Measurements from ENCODE around the gene CNTFR. TPM values are rescaled to one million over a fixed set of nuclear protein-coding genes. Genes with fewer than 3 reads are reported as not detected.
A peak's percentile ranks its signal among the peaks of the same experiment; 100 is the strongest.

Gene CNTFR
- total and polyA plus RNA-seq, 4 experiments from 2014 or later, result not detected

DNA sequence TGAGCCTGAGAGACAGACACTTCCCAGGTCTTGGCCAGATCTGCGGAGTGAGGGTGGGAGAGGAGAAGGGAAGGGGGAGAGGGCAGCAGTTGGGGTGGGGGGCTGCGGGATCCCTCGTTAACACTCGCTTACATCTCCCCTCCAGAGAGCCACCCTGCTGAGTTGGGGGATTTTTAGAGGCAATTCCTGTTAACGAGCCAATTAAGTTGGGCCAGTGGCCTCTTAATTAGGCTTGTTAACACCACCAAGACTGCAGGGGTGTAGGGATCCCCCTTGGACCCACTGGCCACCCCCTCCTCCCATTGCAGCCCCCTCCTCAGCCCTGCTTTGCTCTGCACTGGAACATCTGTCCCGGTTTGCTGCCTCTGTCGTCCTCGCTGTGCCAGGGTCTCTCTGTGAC lies 23.7 kb downstream of the CNTFR start:
- Mint-ChIP-seq H3K4me1 (peaks cover 0 to 2% (median 0%) of the 10 kb centered on the region in 4 donors), H3K9me3 (peaks cover 0 to 17% (median 2%) of the 10 kb centered on the region in 8 donors), H3K36me3 (no peaks in the 10 kb centered on the region), H3K4me3 (no peak overlapping the region), H3K27me3 (peaks cover 17 to 54% of the 10 kb centered on the region in 2 donors), H3K27ac (no peak overlapping the region)
- Histone ChIP-seq H3K27me3 (ENCODE audit: insufficient read depth, low read length) (no peaks in the 10 kb centered on the region), H3K4me3 (ENCODE audit: low read length in 2 of 2) (no peak overlapping the region), H3K9me3 (ENCODE audit: control insufficient read depth in 1 of 2, low read length in 2 of 2) (no peaks in the 10 kb centered on the region), H3K4me1 (ENCODE audit: insufficient read depth, low read length) (no peaks in the 10 kb centered on the region), H3K36me3 (ENCODE audit: insufficient read depth, low read length) (no peaks in the 10 kb centered on the region), H3K27ac (ENCODE audit: low read depth, low read length) (no peak overlapping the region)
- POLR2A ChIA-PET (ENCODE audit: partially characterized antibody), result no interaction called here
- intact Hi-C loops (cut with micrococcal nuclease), result no loop called here
- no peak for DNase-seq
- CTCF ChIA-PET (ENCODE audit: partially characterized antibody), result no interaction called here

DNA sequence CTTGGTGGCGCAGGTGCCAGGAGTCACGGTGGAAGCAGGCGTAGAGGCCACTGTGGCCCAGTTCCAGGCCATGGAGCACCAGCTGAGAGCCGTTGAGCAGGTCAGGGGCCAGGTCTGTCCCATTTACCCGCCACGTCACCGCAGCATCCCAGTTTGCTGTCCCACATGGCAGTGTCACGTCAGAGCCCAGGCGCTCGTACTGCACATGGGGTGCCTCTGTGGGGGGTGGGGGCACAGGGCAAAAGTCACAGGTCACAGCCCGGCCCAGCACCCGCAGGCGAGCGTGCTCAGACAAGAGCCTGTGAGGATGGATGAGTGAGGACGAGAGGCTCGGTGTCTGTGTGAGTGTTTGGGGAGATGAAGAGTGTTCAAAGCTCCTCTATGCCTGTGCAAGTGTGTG lies 24.9 kb downstream of the CNTFR start:
- DNase-seq, result no peak
- H3K4me3 Mint-ChIP-seq, result no peak overlapping the region
- H3K36me3 ChIP-seq (ENCODE audit: insufficient read depth, low read length), result no peaks in the 10 kb centered on the region
- POLR2A ChIA-PET (ENCODE audit: partially characterized antibody), result no interaction called here
- H3K27ac Mint-ChIP-seq, result peak overlapping the region in 1 of 7 donors; percentile 52
- no peak overlapping the region for H3K4me3 ChIP-seq (ENCODE audit: low read length in 2 of 2)
- CTCF ChIA-PET (ENCODE audit: partially characterized antibody), result interaction anchor here (1.4 kb wide), 1 partner anchor 110 kb away, joined by 3 read pairs; no protein-coding TSS in a partner anchor
- H3K4me1 Mint-ChIP-seq, result peaks cover 0 to 2% (median under 1%) of the 10 kb centered on the region in 4 donors
- intact Hi-C loops (cut with micrococcal nuclease), result no loop called here
- H3K27me3 ChIP-seq (ENCODE audit: insufficient read depth, low read length), result no peaks in the 10 kb centered on the region
- H3K36me3 Mint-ChIP-seq, result no peaks in the 10 kb centered on the region
- H3K27me3 Mint-ChIP-seq, result peaks cover 22 to 51% of the 10 kb centered on the region in 2 donors
- H3K9me3 Mint-ChIP-seq, result peaks cover 0 to 17% (median 2%) of the 10 kb centered on the region in 8 donors
- no peaks in the 10 kb centered on the region for H3K4me1 ChIP-seq (ENCODE audit: insufficient read depth, low read length)
- H3K27ac ChIP-seq (ENCODE audit: low read depth, low read length), result no peak overlapping the region
- no peaks in the 10 kb centered on the region for H3K9me3 ChIP-seq (ENCODE audit: control insufficient read depth in 1 of 2, low read length in 2 of 2)

DNA sequence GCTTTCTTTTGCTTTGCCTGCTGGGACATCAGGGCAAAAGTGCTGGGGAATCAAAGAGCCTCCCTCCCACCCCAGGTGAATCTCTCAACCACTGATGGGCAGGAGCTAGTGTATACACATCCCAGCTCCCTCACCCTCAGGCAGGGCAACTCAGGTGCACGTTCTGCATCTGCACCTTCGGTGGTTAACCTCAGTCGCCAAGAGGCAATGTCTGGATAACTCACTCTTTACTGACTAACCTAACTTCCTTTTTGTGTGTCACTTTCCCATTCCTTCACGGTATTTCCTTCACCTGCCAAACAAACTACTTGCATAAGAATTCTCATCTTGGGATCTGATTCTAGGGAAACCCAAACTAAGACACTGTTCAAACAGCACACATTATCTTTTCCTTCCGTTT lies 26.3 kb downstream of the CNTFR start:
- ChIA-PET POLR2A (ENCODE audit: partially characterized antibody) (no interaction called here), CTCF (ENCODE audit: partially characterized antibody) (interaction anchor here (1.2 to 1.4 kb wide), 2 partner anchors 40 to 108 kb away, joined by 3 to 4 read pairs; no protein-coding TSS in a partner anchor)
- Histone ChIP-seq H3K27ac (ENCODE audit: low read depth, low read length) (no peak overlapping the region), H3K36me3 (ENCODE audit: insufficient read depth, low read length) (no peaks in the 10 kb centered on the region), H3K4me1 (ENCODE audit: insufficient read depth, low read length) (no peaks in the 10 kb centered on the region), H3K4me3 (ENCODE audit: low read length in 2 of 2) (no peak overlapping the region), H3K9me3 (ENCODE audit: control insufficient read depth in 1 of 2, low read length in 2 of 2) (no peaks in the 10 kb centered on the region), H3K27me3 (ENCODE audit: insufficient read depth, low read length) (no peaks in the 10 kb centered on the region)
- intact Hi-C loops (cut with micrococcal nuclease), result no loop called here
- no peak for DNase-seq
- no peak overlapping the region for H3K4me3 Mint-ChIP-seq
- no peaks in the 10 kb centered on the region for H3K36me3 Mint-ChIP-seq
- peaks cover 0 to 2% (median under 1%) of the 10 kb centered on the region in 4 donors for H3K4me1 Mint-ChIP-seq
- peaks cover 0 to 17% (median 2%) of the 10 kb centered on the region in 8 donors for H3K9me3 Mint-ChIP-seq
- H3K27ac Mint-ChIP-seq, result no peak overlapping the region
- peaks cover 21 to 55% of the 10 kb centered on the region in 2 donors for H3K27me3 Mint-ChIP-seq

DNA sequence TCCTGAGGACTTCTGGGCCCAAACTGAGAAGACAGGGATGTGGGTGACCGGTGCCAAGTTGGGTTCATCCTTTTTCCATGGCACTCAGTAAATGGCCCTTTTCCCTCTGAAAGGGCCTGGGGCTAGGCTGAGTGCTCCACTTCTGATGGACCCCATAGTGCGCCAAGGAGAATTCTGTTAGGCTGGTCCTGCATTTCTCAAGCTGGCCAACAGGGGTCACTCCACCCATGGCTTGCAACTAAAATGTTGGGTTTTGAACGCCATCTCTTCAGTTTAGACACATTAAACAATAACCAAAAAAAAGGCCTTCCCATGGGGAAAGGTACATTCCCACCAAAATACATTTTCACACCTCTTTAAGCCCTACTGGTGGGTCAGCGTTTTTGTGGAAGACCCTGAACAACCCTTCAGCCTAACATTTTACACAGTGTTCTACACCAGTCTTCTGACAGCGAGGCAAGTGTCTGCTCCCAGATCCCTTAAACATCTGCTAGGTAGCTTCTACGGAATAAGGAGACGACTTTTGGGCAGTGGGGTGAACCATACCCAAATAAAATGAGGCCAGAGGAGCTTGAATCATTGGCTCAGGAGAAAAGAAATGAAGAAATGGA lies 27.3 kb downstream of the CNTFR start:
- Histone ChIP-seq H3K27ac (ENCODE audit: low read depth, low read length) (no peak overlapping the region), H3K9me3 (ENCODE audit: control insufficient read depth in 1 of 2, low read length in 2 of 2) (no peaks in the 10 kb centered on the region), H3K27me3 (ENCODE audit: insufficient read depth, low read length) (no peaks in the 10 kb centered on the region), H3K4me3 (ENCODE audit: low read length in 2 of 2) (no peak overlapping the region), H3K36me3 (ENCODE audit: insufficient read depth, low read length) (no peaks in the 10 kb centered on the region), H3K4me1 (ENCODE audit: insufficient read depth, low read length) (no peaks in the 10 kb centered on the region)
- Mint-ChIP-seq H3K4me3 (no peak overlapping the region), H3K27ac (no peak overlapping the region), H3K4me1 (peaks cover 0 to 2% (median under 1%) of the 10 kb centered on the region in 4 donors), H3K36me3 (no peaks in the 10 kb centered on the region), H3K27me3 (peaks cover 21 to 62% of the 10 kb centered on the region in 2 donors), H3K9me3 (peaks cover 0 to 17% (median 2%) of the 10 kb centered on the region in 8 donors)
- DNase-seq, result no peak
- intact Hi-C loops (cut with micrococcal nuclease), result no loop called here
- CTCF ChIA-PET (ENCODE audit: partially characterized antibody), result interaction anchor here (1.2 kb wide), 1 partner anchor 41 kb away, joined by 4 read pairs; no protein-coding TSS in a partner anchor
- POLR2A ChIA-PET (ENCODE audit: partially characterized antibody), result no interaction called here

DNA sequence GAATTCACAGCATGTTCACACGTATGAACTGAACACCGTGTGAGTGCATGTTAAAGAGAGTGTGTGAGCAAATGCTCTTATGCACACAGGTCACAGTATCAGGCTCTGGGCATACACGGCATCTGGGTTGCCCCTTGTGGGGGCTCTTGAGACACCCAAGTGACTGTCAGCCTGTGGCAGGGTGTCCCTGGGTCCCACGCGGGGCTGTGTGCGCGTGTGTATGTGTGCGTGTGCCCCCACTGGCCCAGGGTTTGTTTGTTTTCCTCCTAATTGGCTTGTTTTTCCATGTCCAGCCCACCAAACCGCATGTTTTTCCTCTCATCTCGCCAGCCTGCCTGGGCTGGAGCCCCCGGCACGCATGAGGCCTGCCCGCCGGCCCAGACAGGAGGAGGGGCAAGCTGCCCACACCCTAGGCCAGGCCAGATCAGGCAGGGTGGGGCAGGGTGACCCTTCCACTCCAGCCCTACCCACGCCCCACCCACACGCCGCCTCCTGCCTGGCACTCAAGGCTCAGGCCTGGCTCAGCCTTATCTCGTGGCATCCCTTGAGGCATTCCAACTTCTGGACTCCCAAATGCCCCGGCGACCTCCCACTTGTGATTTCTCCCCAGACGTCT lies 28.8 kb downstream of the CNTFR start:
- intact Hi-C loops (cut with micrococcal nuclease), result no loop called here
- H3K27me3 Mint-ChIP-seq, result peaks cover 17 to 62% of the 10 kb centered on the region in 2 donors
- DNase-seq, result no peak

DNA sequence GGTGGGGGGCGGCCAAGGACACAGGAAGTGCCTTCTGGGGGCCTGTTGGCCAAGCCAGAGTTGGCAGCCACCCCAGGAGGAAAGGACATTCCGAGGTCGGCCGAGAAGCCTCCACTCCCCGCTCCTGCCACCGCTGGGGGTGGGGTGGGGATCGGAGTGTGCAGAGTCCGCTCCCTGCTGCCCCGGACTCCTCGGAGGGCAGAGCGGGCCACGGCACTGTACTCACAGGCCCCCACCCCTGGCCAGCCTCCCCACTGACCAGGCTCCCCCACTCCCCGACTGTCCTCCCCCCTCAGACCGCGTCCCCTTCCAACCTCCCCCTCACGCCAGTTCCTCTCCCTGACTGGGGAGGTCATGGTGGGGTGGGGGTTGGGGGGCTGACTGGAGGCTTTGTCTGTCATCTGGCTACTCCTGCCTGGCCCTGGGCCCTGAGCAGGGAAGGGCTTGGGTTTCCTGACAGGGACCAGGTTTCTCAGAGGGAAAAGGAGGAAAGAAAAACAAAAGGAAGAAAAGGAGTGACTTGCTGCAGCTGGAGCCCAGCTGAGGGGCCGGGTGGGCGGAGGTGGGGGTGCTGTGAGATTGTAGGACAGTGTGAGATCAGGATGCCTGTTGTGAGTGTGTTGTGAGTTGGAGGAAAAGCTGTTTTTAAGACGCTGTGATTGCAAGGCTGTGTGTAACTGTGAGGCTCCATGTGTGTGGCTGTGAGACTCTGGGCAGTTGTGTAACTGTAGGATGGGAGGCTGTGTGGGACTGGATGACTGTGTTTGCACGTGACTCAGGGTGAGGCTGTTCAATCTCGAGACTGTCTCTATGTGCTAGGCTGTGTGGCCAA lies 29.7 kb downstream of the CNTFR start:
- no peak overlapping the region for H3K27ac ChIP-seq (ENCODE audit: low read depth, low read length)
- H3K36me3 Mint-ChIP-seq, result no peaks in the 10 kb centered on the region
- no peak overlapping the region for H3K4me3 Mint-ChIP-seq
- ChIA-PET CTCF (ENCODE audit: partially characterized antibody) (no interaction called here), POLR2A (ENCODE audit: partially characterized antibody) (interaction anchor here (1.1 kb wide), 1 partner anchor 274 kb away, joined by 3 read pairs; no protein-coding TSS in a partner anchor)
- peaks cover 17 to 64% of the 10 kb centered on the region in 2 donors for H3K27me3 Mint-ChIP-seq
- no peak for DNase-seq
- H3K9me3 ChIP-seq (ENCODE audit: control insufficient read depth in 1 of 2, low read length in 2 of 2), result no peaks in the 10 kb centered on the region
- H3K4me3 ChIP-seq (ENCODE audit: low read length in 2 of 2), result no peak overlapping the region
- no peaks in the 10 kb centered on the region for H3K36me3 ChIP-seq (ENCODE audit: insufficient read depth, low read length)
- H3K9me3 Mint-ChIP-seq, result peaks cover 0 to 17% (median 2%) of the 10 kb centered on the region in 8 donors
- H3K4me1 ChIP-seq (ENCODE audit: insufficient read depth, low read length), result no peaks in the 10 kb centered on the region
- H3K27me3 ChIP-seq (ENCODE audit: insufficient read depth, low read length), result no peaks in the 10 kb centered on the region
- no peak overlapping the region for H3K27ac Mint-ChIP-seq
- intact Hi-C loops (cut with micrococcal nuclease), result no loop called here
- H3K4me1 Mint-ChIP-seq, result peaks cover 0 to 2% (median under 1%) of the 10 kb centered on the region in 4 donors

More for the DNA sequence above, 28.8 kb downstream of the CNTFR start:
- ChIA-PET CTCF (ENCODE audit: partially characterized antibody) (interaction anchor here (1.2 kb wide), 1 partner anchor 54 kb away, joined by 3 read pairs; no protein-coding TSS in a partner anchor), POLR2A (ENCODE audit: partially characterized antibody) (no interaction called here)
- Histone ChIP-seq H3K27ac (ENCODE audit: low read depth, low read length) (no peak overlapping the region), H3K36me3 (ENCODE audit: insufficient read depth, low read length) (no peaks in the 10 kb centered on the region), H3K27me3 (ENCODE audit: insufficient read depth, low read length) (no peaks in the 10 kb centered on the region), H3K4me3 (ENCODE audit: low read length in 2 of 2) (no peak overlapping the region), H3K9me3 (ENCODE audit: control insufficient read depth in 1 of 2, low read length in 2 of 2) (no peaks in the 10 kb centered on the region), H3K4me1 (ENCODE audit: insufficient read depth, low read length) (no peaks in the 10 kb centered on the region)
- Mint-ChIP-seq H3K27ac (no peak overlapping the region), H3K4me1 (peaks cover 0 to 2% (median under 1%) of the 10 kb centered on the region in 4 donors), H3K4me3 (no peak overlapping the region), H3K9me3 (peaks cover 0 to 17% (median 2%) of the 10 kb centered on the region in 8 donors), H3K36me3 (no peaks in the 10 kb centered on the region)

Data from CD4-positive, alpha-beta memory T cell (primary cell).